Measurements from ENCODE around the gene OR52E1. TPM values are rescaled to one million over a fixed set of nuclear protein-coding genes. Genes with fewer than 3 reads are reported as not detected.

OR52E1 gene
- total RNA-seq, 4 donors from 2014 or later: not detected

- intact Hi-C loops (cut with DNase I; ENCODE audit: low total_unique reads): no loop called here
- no peak for TF ChIP-seq POLR2A (IDR thresholded peaks at IDR 0.05)
- TF ChIP-seq, protein P1, sequence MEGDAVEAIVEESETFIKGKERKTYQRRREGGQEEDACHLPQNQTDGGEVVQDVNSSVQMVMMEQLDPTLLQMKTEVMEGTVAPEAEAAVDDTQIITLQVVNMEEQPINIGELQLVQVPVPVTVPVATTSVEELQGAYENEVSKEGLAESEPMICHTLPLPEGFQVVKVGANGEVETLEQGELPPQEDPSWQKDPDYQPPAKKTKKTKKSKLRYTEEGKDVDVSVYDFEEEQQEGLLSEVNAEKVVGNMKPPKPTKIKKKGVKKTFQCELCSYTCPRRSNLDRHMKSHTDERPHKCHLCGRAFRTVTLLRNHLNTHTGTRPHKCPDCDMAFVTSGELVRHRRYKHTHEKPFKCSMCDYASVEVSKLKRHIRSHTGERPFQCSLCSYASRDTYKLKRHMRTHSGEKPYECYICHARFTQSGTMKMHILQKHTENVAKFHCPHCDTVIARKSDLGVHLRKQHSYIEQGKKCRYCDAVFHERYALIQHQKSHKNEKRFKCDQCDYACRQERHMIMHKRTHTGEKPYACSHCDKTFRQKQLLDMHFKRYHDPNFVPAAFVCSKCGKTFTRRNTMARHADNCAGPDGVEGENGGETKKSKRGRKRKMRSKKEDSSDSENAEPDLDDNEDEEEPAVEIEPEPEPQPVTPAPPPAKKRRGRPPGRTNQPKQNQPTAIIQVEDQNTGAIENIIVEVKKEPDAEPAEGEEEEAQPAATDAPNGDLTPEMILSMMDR (IDR thresholded peaks at IDR 0.05): no peak
- DNase-seq (ENCODE audit: low spot score in 2 of 2): no peak
- no peak overlapping the region for H3K4me3 ChIP-seq (ENCODE audit: low read depth, poor library complexity, severe bottlenecking)
Observed at GRCh38 chr11:5117588-5117987, 48.2 kb downstream of the OR52E1 start.

GRCh38 chr11:5118893-5119292, 49.5 kb downstream of the OR52E1 start:
- H3K4me3 ChIP-seq (ENCODE audit: low read depth, poor library complexity, severe bottlenecking): no peak overlapping the region
- DNase-seq (ENCODE audit: low spot score in 2 of 2): no peak
- WGBS, 2 donors: 79 to 85% methylated on average over 1 of the region's 1 CpG
- intact Hi-C loops (cut with DNase I; ENCODE audit: low total_unique reads): no loop called here
- TF ChIP-seq POLR2A (IDR thresholded peaks at IDR 0.05): no peak
- TF ChIP-seq, protein P1 (IDR thresholded peaks at IDR 0.05): no peak

Other genes starting within 250 kb of the OR52E1 start
- gene OR51F2, start 248.3 kb upstream of the OR52E1 start, total RNA-seq: not detected
- gene OR51S1, start 220.4 kb upstream of the OR52E1 start, total RNA-seq: not detected
- not detected for gene OR51T1, start 187.7 kb upstream of the OR52E1 start, total RNA-seq
- not detected for gene OR51A7, start 165.8 kb upstream of the OR52E1 start, total RNA-seq
- not detected for gene OR51G2, start 150.2 kb upstream of the OR52E1 start, total RNA-seq
- not detected for gene OR51G1, start 145.2 kb upstream of the OR52E1 start, total RNA-seq
- gene OR51A4, start 122.0 kb upstream of the OR52E1 start, total RNA-seq: not detected
- not detected for gene OR51A2, start 113.9 kb upstream of the OR52E1 start, total RNA-seq
- not detected for gene OR51L1, start 74.7 kb upstream of the OR52E1 start, total RNA-seq
- gene OR52J3, start 23.0 kb upstream of the OR52E1 start, total RNA-seq: not detected
- 1 to 10 TPM in 1 of 4 donors, not detected in 3; 2.7 TPM for gene OR52E2, start 9.9 kb upstream of the OR52E1 start, total RNA-seq
- gene OR52A5, start 68.8 kb downstream of the OR52E1 start, total RNA-seq: not detected
- gene OR52A1, start 85.2 kb downstream of the OR52E1 start, total RNA-seq: not detected
- gene OR51V1, start 131.1 kb downstream of the OR52E1 start, total RNA-seq: not detected
- 10 to 100 TPM in 2 of 4 donors, 1 to 10 TPM in 1, under 1 TPM in 1; 0.56 to 65.8 (median 13.1) TPM for gene HBB, start 157.5 kb downstream of the OR52E1 start, total RNA-seq
- gene HBD, start 164.9 kb downstream of the OR52E1 start, total RNA-seq: not detected
- gene HBG1, start 180.3 kb downstream of the OR52E1 start, total RNA-seq: not detected
- gene HBG2, start 185.2 kb downstream of the OR52E1 start, total RNA-seq: not detected
- gene HBE1, start 200.4 kb downstream of the OR52E1 start, total RNA-seq: not detected
- gene OR51B4, start 232.4 kb downstream of the OR52E1 start, total RNA-seq: not detected